OCI-M1 (cell line): ENCODE results near the gene TMEM200B.
"Not testable (repeated sequence)": the region's sequence is repeated elsewhere in the genome, so short reads cannot be mapped to it uniquely, and the experiment has no call there.

Source experiments
- DNase-seq: peaks from one replicate; lab custom pipeline; 2025; lab: John Stamatoyannopoulos, UW

TMEM200B gene

DNA sequence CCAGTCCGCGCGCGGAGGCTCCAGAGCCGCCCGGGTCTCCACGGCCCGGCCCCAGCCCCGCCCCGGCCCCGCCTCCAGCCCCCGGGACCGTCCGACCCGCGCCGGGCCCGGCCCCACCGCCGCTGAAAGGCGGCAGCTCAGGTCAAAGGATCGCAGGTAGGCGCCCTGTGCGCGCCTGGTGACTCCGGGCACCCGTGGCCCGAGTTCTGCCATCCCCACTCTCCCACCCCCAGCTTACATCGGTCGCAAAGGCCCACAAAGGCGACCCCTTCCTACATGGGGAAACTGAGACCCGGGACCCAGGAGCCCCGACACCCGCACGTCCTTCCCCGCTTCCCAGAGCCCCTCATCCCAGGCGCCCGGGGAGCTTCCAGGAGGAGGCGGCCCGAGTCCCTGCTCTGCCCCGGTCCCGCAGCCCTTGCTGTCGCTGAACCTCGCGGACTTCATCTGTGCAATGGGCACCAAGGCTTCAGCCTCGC lies at the start of gene TMEM200B:
TSS of gene TMEM200B (minus strand) at position 17 of the 479 bp plus-strand sequence. CDS start 2,075 bp downstream, outside the sequence.
- DNase-seq, result no peak

DNA sequence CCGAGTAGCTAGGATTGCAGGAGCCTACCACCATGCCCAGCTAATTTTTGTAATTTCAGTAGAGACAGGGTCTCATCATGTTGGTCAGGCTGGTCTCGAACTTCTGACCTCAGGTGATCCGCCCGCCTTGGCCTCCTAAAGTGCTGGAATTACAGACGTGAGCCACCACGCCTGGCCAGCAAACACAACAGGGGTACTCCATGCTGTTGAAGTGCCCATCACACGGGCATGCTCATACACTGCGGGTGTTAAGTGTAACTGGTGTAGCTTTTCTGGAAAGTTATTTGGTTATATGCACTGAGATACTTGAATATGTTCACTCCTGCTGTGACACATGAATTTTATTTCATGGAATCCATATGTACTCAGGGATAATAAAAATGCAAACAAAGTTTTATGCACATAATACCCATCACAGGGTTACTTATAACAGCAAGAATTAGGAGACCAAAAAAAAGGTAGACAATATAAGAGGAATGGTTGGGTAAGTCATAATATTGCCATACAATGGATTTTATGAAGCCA lies 48.8 kb upstream of the TMEM200B start:
- no peak for DNase-seq

- DNase-seq, result no peak
Measured at GRCh38 chr1:29171521-29171920, 47.8 kb upstream of the TMEM200B start.

- no peak for DNase-seq
Measured at GRCh38 chr1:29171089-29171488, 47.4 kb upstream of the TMEM200B start.

DNA sequence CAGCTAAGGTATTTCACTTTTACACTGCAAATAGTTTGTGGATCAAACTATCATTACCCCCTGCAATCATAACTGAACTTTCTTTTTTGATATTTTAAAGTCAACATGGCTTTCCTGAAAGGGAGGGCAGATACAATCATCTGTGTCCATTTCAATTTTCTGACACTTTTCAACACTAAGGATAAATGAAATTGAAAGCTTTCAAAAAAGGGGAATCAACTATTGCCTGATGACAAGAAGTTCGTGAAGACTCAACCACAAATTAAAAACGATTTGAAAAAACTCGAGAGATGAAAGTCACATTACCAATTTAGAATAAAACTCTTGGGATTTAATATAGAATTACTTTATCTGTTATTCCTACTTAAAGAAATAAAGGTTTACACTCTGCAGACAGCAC lies 46.3 kb upstream of the TMEM200B start:
- DNase-seq, result no peak

- no peak for DNase-seq
Measured at GRCh38 chr1:29167904-29168303, 44.2 kb upstream of the TMEM200B start.

GRCh38 chr1:29166291-29166878 lies 42.7 kb upstream of the TMEM200B start:
- no peak for DNase-seq

- DNase-seq, result no peak
Measured at GRCh38 chr1:29164588-29164987, 40.9 kb upstream of the TMEM200B start.

DNA sequence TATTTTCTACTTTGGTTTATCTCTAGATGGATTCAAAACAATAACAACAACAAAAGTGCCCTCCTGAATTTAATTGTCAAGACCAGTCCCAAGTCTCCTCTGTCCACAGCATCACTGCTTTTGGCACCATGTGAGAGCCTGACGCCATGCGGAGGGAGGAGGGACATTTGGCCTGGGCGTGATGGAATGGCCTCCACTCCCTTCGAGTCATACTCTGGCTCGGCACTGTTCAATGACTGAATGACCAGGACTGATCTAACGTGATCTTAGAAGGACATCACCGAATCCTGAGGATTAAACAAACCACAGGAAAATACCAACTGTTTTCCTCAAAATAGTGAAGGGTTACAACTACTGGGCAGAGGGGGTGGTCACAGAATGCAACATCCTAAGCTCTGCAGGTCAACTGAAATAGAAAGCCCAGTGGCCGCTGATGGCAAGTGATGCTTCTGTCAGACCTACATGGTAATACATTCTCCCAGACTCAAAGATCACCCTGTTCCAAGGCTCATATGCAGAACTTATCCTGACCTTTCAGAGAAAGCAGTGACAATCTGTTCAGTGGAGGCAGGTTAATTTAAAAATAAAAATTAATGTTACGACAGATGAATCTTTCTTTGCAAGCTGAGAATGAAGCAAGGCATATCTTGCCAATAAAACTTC lies 38.9 kb upstream of the TMEM200B start:
- DNase-seq, result no peak

- no peak for DNase-seq
Measured at GRCh38 chr1:29162025-29162424, 38.3 kb upstream of the TMEM200B start.

DNA sequence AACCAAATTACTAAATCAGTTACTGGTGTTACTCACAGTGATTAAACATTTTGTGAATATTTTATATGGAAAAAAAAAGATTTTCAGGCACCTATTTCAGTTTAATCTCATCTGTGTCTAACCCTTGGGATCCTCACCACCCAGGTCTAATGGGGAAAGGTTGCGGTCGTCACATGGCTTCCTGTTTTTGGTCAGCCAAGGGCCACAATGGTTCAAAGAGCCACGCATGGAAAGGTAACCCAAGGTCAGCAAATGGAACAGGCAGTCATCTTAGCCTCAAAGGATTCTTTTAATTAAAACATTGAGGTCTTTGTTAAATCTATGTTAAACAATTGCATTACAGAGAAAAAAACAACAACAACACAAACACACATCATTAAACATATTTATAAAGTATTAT lies 36.1 kb upstream of the TMEM200B start:
- no peak for DNase-seq

- DNase-seq, result no peak
Measured at GRCh38 chr1:29157269-29157601, 33.5 kb upstream of the TMEM200B start.

GRCh38 chr1:29156543-29157268 lies 33.0 kb upstream of the TMEM200B start:
- peak; percentile 97 for DNase-seq

DNA sequence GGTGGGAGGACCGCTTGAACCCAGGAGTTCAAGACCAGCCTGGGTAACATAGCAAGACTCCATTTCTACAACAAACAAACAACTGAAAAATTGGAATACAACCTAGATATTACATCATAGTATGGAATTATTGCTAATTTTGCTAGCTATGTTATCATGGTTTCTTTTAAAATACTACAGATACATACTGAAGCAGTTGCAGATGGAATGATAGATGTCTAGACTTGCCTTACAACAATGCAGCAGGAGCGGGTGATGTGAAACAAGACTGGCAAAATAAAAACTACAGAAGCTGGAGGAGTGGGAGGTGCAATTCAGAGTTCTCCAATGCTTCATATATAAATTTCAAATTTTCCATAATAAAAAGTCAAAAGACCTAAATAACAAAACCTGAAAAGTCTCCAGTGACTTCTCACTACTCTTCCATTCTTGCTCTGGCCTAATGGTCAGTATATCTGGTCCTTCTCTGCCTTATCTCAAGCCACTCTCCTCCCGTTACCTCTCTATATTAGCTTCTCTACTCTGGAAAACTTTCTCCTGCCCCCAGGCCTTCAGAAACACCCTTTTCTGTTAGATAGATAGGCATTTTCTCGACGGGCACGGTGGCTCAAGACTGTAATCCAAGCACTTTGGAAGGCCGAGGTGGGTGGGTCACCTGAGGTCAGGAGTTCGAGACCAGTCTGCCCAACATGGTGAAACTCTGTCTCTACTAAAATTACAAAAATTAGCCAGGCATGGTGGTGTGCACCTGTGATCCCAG lies 28.5 kb upstream of the TMEM200B start:
- no peak for DNase-seq

DNA sequence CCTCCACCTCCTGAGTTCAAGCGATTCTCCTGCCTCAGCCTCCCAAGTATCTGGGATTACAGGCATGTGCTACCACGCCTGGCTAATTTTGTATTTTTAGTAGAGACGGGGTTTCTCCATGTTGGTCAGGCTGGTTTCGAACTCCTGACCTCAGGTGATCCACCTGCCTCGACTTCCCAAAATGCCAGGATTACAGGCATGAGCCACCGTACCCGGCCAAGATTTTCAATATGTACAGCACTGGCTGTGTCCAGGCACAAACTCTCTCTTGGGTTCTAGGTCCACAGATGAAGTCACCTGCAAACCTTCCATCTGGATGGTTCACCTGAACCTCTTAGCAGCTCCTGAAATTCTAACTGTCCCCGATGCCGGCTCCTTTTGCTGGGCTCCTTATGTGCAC lies 26.6 kb upstream of the TMEM200B start:
- DNase-seq, result not testable (repeated sequence)

- DNase-seq, result no peak
Measured at GRCh38 chr1:29148656-29149491, 25.2 kb upstream of the TMEM200B start.

DNA sequence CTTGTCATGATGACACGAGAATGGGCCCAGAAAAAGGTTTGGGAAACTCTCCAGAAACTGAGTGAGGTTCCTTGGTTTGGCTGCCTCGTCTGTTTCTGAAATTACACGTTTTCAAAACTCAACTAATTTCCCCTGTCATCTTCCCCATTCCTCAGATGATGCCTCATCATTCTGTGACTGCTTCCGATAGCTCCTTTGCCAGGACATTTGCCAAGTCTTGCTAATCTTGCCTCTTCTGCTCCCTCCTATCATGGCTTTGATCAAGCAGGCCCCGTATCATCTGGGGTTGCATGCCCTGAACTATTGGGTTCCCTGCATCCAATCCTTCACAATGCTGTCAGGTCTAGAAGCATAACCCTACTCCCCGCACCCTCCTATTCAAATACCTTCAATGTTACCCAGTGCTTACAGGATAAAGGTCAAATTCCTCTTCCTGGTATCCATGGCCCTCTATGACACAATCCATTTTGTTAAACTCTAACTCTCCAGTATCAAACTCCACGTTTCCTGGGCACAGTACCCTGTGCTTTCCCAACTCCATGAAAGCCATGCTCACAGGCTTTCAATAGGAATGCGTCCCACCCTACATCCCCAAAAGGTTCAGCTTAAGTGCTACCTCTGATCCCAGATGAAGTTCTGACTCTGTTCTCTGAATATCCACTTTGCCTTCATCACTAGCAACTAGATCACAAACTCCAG lies 22.2 kb upstream of the TMEM200B start:
- DNase-seq, result no peak

- DNase-seq, result no peak
Measured at GRCh38 chr1:29144178-29144577, 20.5 kb upstream of the TMEM200B start.

DNA sequence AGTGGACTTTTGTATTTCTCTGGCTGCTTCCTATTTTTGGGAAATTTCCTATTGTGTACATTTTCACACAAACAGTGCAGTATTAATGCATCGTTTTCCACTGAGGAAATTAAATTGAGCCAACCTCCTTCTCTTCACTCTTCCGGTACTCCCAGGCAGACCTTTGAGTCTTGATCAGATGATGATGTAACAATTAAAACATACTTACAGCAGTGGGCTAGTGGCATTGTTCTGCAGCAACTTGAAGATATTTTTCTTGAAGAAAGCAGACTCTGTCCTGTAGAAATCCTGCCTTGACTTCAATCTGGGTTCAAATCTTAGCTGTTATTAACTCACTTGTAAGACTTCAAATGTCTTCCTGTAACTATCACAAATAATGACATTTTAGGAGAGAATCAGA lies 19.0 kb upstream of the TMEM200B start:
- DNase-seq, result no peak

DNA sequence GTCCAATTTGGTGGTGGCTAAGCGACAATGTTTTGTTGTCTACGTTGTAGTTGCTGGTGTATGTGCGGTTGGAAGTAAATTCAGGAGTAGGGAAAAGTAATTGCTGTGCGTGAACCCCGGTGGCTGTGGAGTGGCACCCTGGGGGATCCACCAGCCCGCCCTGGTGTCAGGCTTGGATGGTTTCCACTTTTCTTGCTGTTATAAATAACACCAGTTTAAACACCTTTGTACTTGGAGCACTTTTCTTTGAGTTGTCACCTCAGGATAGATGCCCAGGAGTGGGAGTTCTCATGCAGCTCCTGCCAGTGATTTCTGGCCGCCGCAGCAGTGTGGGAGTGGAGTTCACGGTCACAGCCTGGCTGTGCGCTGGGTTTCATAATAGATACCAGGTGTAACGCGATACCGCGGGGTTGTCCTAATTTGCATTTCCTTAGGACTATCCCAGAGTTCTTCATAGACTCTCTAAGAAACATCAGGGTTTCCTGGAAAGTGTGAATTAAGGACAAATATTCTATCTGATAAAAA lies 12.8 kb upstream of the TMEM200B start:
- DNase-seq, result no peak

DNA sequence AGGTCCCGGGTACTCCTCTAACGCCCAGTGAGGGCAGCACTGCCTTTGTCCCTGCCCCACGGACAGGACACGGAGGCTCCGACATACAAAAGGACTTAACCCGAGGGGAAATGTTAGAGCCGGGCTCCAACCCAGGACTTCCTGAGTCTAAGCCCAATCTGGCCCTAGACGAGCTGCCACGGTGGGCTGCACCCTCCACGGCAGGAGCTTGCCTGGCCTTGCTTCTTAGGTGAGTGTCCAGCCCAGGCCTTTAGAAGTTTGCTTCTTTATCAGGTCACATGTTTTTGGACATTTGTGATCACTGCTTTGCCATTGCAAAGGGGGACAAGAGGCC lies 11.0 kb upstream of the TMEM200B start:
- DNase-seq, result no peak
